DOHH2 (cell line): ENCODE measurements around the gene CFAP74.

Experiments
- H3F3A ChIP-seq: fragments of 200-600 bp; sonication (generic), shearing (Covaris generic); 2 replicates; pipeline ENCODE4 v1.6.0; 2016; ENCODE audit warnings: antibody characterized with exemption, mild to moderate bottlenecking; ENCODE audit not compliant: control insufficient read depth, insufficient read depth
- H3K27ac ChIP-seq: fragments of 200-600 bp; sonication (generic); 2 replicates; pipeline ENCODE4 v1.5.1; 2014; ENCODE audit warnings: low read depth, mild to moderate bottlenecking, low read length, moderate library complexity
- H3K27me3 ChIP-seq: fragments of 200-600 bp; sonication (generic); 2 replicates; pipeline ENCODE4 v1.6.1; 2014; ENCODE audit warnings: mild to moderate bottlenecking, low read length, mixed read lengths; ENCODE audit not compliant: control insufficient read depth
- H3K36me3 ChIP-seq: fragments of 200-600 bp; sonication (generic); 2 replicates; pipeline ENCODE4 v1.6.1; 2014; ENCODE audit warnings: mild to moderate bottlenecking, low read length, moderate library complexity, mixed read lengths; ENCODE audit not compliant: control insufficient read depth
- H3K4me1 ChIP-seq: fragments of 200-600 bp; sonication (generic); 2 replicates; pipeline ENCODE4 v1.6.1; 2014; ENCODE audit warnings: mild to moderate bottlenecking, low read length, mixed read lengths; ENCODE audit not compliant: control insufficient read depth
- H3K4me2 ChIP-seq: fragments of 200-600 bp; sonication (generic); 2 replicates; pipeline ENCODE4 v1.6.0; 2014; ENCODE audit warnings: mild to moderate bottlenecking, low read length, moderate library complexity
- H3K4me3 ChIP-seq: fragments of 200-600 bp; sonication (generic); 2 replicates; pipeline ENCODE4 v1.5.1; 2014; ENCODE audit warnings: mild to moderate bottlenecking, low read length, mixed read lengths
- H3K79me2 ChIP-seq: fragments of 200-600 bp; sonication (generic); 2 replicates; pipeline ENCODE4 v1.6.1; 2014; ENCODE audit warnings: mild to moderate bottlenecking, low read length, mixed read lengths; ENCODE audit not compliant: control insufficient read depth
- H3K9me2 ChIP-seq: fragments of 200-600 bp; sonication (generic); replicated peaks from 2 replicates; pipeline ENCODE4 v1.6.1; 2014; ENCODE audit warnings: mild to moderate bottlenecking, low read length, mixed read lengths; ENCODE audit not compliant: control insufficient read depth
- H3K9me3 ChIP-seq: fragments of 200-600 bp; sonication (generic); 2 replicates; pipeline ENCODE4 v1.6.1; 2014; ENCODE audit warnings: antibody characterized with exemption, low read length, mixed read lengths; ENCODE audit not compliant: control insufficient read depth, insufficient read depth
- H4K20me1 ChIP-seq: fragments of 200-600 bp; sonication (generic); 2 replicates; pipeline ENCODE4 v1.6.0; 2014; ENCODE audit warnings: low read depth, mild to moderate bottlenecking, antibody characterized with exemption, low read length, moderate library complexity; ENCODE audit not compliant: control insufficient read depth, insufficient read depth
- CTCF ChIP-seq: fragments of 200-600 bp; sonication (generic); IDR thresholded peaks from one replicate; pipeline ENCODE4 v1.5.1; 2014; ENCODE audit warnings: antibody characterized with exemption, mild to moderate bottlenecking, low read depth, low read length; ENCODE audit not compliant: poor library complexity, severe bottlenecking
- EZH2phosphoT487 ChIP-seq: fragments of 200-600 bp; sonication (generic); IDR thresholded peaks from 2 replicates; pipeline ENCODE4 v1.6.1; 2017; ENCODE audit warnings: borderline replicate concordance, mild to moderate bottlenecking, antibody characterized with exemption, low read length, moderate library complexity, mixed read lengths

CFAP74 gene

DNA sequence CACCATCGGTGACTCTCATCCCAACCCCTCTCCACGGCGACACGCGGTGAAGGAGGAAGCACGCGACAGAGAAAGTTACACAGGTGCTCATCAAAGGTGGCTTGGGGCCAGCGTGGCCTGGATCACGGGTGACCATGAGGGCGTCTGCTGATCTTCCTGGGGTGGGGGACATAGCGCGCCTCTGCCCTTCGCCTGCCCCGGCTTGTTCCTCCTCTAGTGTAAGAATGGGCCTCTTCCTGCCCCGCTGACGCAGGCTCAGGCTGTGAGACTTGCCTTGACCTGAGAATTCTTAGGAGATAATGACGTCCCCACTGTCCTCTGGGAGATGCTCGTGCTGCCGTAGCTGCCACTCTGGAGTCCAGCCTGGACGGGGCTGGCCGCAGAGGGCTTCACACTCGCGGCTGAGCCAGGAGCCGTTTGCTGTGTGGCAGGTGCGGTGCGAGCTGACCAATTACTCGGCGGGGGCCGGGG, 45.5 kb downstream of the CFAP74 start:
- no peaks in the 10 kb centered on the region for H3K79me2 ChIP-seq
- H3K9me2 ChIP-seq = no peaks in the 10 kb centered on the region
- H3F3A ChIP-seq = no peaks in the 10 kb centered on the region
- H3K4me1 ChIP-seq = no peaks in the 10 kb centered on the region
- peaks cover 10% of the 10 kb centered on the region for H3K9me3 ChIP-seq
- no peaks in the 10 kb centered on the region for H3K27me3 ChIP-seq
- no peaks in the 10 kb centered on the region for H3K36me3 ChIP-seq
- no peak for TF ChIP-seq CTCF
- TF ChIP-seq EZH2phosphoT487 = no peak
- no peak overlapping the region for H3K4me3 ChIP-seq
- H4K20me1 ChIP-seq = no peaks in the 10 kb centered on the region
- no peak overlapping the region for H3K27ac ChIP-seq
- no peak overlapping the region for H3K4me2 ChIP-seq

DNA sequence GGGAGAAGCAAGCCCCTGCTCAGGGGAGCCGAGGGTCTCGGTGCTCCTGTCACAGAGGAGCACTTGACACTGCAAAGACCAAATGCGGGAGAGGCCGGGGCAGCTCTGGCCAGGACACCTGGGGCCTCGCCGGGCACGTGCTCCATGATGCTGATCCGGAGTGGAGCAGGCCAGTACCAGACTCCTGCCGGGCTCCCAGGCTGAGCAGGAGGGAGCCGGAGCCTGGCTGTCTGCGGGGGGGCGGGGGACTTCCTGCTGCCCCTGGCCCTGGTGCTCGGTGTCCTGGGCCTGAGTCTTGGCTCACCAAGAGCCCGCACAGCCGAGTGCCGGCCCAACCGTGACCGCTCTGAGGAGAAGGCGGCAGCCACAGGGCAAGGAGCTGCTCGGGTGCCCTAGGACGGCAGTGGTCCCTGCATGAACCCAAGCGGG, 46.0 kb downstream of the CFAP74 start:
- Histone ChIP-seq H3K27ac (no peak overlapping the region), H3K9me3 (peaks cover 10% of the 10 kb centered on the region), H3F3A (no peaks in the 10 kb centered on the region), H3K79me2 (no peaks in the 10 kb centered on the region), H3K36me3 (no peaks in the 10 kb centered on the region), H3K4me1 (no peaks in the 10 kb centered on the region), H4K20me1 (no peaks in the 10 kb centered on the region), H3K4me3 (no peak overlapping the region), H3K4me2 (no peak overlapping the region), H3K9me2 (no peaks in the 10 kb centered on the region), H3K27me3 (no peaks in the 10 kb centered on the region)
- TF ChIP-seq CTCF (no peak), EZH2phosphoT487 (no peak)

GRCh38 chr1:1956586-1957532, 46.7 kb downstream of the CFAP74 start:
- Histone ChIP-seq H3K4me2 (no peak overlapping the region), H3K9me3 (peaks cover 10% of the 10 kb centered on the region), H3F3A (no peaks in the 10 kb centered on the region), H3K79me2 (no peaks in the 10 kb centered on the region), H3K4me3 (no peak overlapping the region), H3K9me2 (no peaks in the 10 kb centered on the region), H3K36me3 (no peaks in the 10 kb centered on the region), H3K27ac (no peak overlapping the region), H3K27me3 (no peaks in the 10 kb centered on the region), H4K20me1 (no peaks in the 10 kb centered on the region), H3K4me1 (no peaks in the 10 kb centered on the region)
- TF ChIP-seq EZH2phosphoT487 (no peak), CTCF (no peak)
